NB4 (cell line): ENCODE data around the gene PER2.

Source experiments
- CTCF ChIP-seq: IDR thresholded peaks from one replicate; pipeline ENCODE4 v1.5.1; 2012; ENCODE audit warnings: low read depth, low read length
- MYC ChIP-seq: IDR thresholded peaks from 2 replicates; pipeline ENCODE4 v1.6.1; 2011; ENCODE audit warnings: low read depth, low read length
- POLR2A ChIP-seq: IDR thresholded peaks from 2 replicates; pipeline ENCODE4 v1.6.1; 2011; ENCODE audit warnings: mild to moderate bottlenecking; ENCODE audit not compliant: insufficient read length; ENCODE audit errors: extremely low read depth
- TF ChIP-seq, protein P1 (sequence below): IDR thresholded peaks from 2 replicates; pipeline ENCODE4 v1.6.1; 2011; ENCODE audit warnings: low read depth, low read length

- TF ChIP-seq CTCF (no peak), POLR2A (no peak), MYC (no peak)
- TF ChIP-seq, protein P1, sequence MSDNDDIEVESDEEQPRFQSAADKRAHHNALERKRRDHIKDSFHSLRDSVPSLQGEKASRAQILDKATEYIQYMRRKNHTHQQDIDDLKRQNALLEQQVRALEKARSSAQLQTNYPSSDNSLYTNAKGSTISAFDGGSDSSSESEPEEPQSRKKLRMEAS = no peak
Observed at GRCh38 chr2:238254095-238254723, 34.2 kb downstream of the PER2 start.
